ENCODE results near the gene NKX1-1. TPM values are rescaled to one million over a fixed set of nuclear protein-coding genes. Genes with fewer than 3 reads are reported as not detected.

NKX1-1 gene
- total and polyA plus RNA-seq, 4 donors, result not detected

- peaks cover 0 to 43% (median 3%) of the 10 kb centered on the region in 4 donors for H3K36me3 ChIP-seq (ENCODE audit: control insufficient read depth in 4 of 4, insufficient read depth in 4 of 4, low read length in 4 of 4)
- WGBS, 2 donors, result 96 to 98% methylated on average over 15 to 17 of the region's 17 CpGs
- no peak overlapping the region for H3K27ac ChIP-seq (ENCODE audit: low read depth in 1 of 2, low read length in 1 of 2)
- ATAC-seq (ENCODE audit: insufficient read depth, low FRiP score), result no peak
- no peak for DNase-seq
- H3K9me3 ChIP-seq (ENCODE audit: control insufficient read depth in 4 of 4, insufficient read depth in 3 of 4, low read length in 3 of 4), result no peaks in the 10 kb centered on the region
- H3K4me3 ChIP-seq, result no peak overlapping the region
- H3K9ac ChIP-seq (ENCODE audit: insufficient read depth in 1 of 2, low read length in 2 of 2), result no peak overlapping the region
- TF ChIP-seq CTCF (IDR thresholded peaks at IDR 0.05; ENCODE audit: control extremely low read depth, extremely low read depth), result no peak
- H3K4me1 ChIP-seq (ENCODE audit: control insufficient read depth in 5 of 5, insufficient read depth in 5 of 5, low read length in 5 of 5), result peaks cover 0 to 5% (median 0%) of the 10 kb centered on the region in 5 donors
- H3K27me3 ChIP-seq (ENCODE audit: control insufficient read depth in 3 of 3, insufficient read depth in 3 of 3, low read length in 2 of 3), result no peaks in the 10 kb centered on the region
Measured at GRCh38 chr4:1367230-1367935, 38.9 kb downstream of the NKX1-1 start.

GRCh38 chr4:1366371-1367229 lies 39.6 kb downstream of the NKX1-1 start:
- no peak for DNase-seq
- no peak for ATAC-seq (ENCODE audit: insufficient read depth, low FRiP score)

DNA sequence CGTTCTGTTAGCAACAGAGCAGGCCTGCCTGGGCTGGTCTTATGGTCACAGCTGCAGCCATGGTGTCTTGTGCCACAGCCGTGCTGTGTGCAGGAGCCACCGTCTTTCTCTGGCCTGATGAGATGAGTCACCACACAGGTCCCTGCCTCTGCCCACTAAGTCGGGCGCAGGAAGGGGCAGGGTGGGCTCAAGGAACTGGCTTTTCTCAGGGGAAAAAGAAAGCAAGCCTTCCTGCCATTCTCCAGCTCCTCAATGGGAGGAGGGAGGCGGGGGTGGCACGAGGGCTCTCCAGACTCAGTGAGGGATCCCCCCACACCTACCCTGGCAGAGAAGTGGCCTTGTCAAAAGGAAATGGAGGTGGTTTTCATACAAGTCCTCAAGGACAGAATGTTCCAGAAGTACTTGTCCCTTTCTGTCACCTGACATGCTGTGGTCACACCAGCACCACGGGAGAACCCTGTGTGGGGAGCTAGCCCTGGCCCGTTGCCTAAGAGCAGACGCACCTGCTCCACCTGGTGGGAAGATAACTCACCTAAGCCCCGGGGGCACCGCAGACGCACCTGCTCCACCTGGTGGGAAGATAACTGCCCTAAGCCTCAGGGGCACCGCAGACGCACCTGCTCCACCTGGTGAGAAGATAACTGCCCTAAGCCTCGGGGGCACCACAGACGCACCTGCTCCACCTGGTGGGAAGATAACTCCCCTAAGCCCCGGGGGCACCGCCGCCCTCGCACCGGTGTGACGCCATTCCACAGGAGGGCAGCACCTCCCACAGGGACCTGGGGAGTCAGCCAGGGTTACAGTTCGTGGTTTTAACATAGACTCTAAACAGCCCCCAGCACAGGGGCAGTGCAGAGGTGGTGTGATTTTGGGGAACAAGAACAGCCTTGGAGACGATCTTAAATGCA lies 40.7 kb downstream of the NKX1-1 start:
- TF ChIP-seq CTCF (IDR thresholded peaks at IDR 0.05; ENCODE audit: control extremely low read depth, extremely low read depth), result no peak
- no peak overlapping the region for H3K4me3 ChIP-seq
- ATAC-seq (ENCODE audit: insufficient read depth, low FRiP score) (peak; percentile 69), DNase-seq (peak in 1 of 3 donors; percentile 13)
- no peaks in the 10 kb centered on the region for H3K9me3 ChIP-seq (ENCODE audit: control insufficient read depth in 4 of 4, insufficient read depth in 3 of 4, low read length in 3 of 4)
- H3K36me3 ChIP-seq (ENCODE audit: control insufficient read depth in 4 of 4, insufficient read depth in 4 of 4, low read length in 4 of 4), result peaks cover 0 to 44% (median 0%) of the 10 kb centered on the region in 4 donors
- no peak overlapping the region for H3K9ac ChIP-seq (ENCODE audit: insufficient read depth in 1 of 2, low read length in 2 of 2)
- WGBS, 2 donors, result 70 to 84% methylated on average over 25 of the region's 25 CpGs
- peak overlapping the region in 1 of 2 donors; percentile 44 for H3K27ac ChIP-seq (ENCODE audit: low read depth in 1 of 2, low read length in 1 of 2)
- no peaks in the 10 kb centered on the region for H3K27me3 ChIP-seq (ENCODE audit: control insufficient read depth in 3 of 3, insufficient read depth in 3 of 3, low read length in 2 of 3)
- peaks cover 0 to 5% (median 0%) of the 10 kb centered on the region in 5 donors for H3K4me1 ChIP-seq (ENCODE audit: control insufficient read depth in 5 of 5, insufficient read depth in 5 of 5, low read length in 5 of 5)

More at GRCh38 chr4:1366371-1367229, 39.6 kb downstream of the NKX1-1 start:
- Histone ChIP-seq H3K4me3 (no peak overlapping the region), H3K9ac (ENCODE audit: insufficient read depth in 1 of 2, low read length in 2 of 2) (no peak overlapping the region), H3K4me1 (ENCODE audit: control insufficient read depth in 5 of 5, insufficient read depth in 5 of 5, low read length in 5 of 5) (peaks cover 0 to 5% (median 0%) of the 10 kb centered on the region in 5 donors), H3K36me3 (ENCODE audit: control insufficient read depth in 4 of 4, insufficient read depth in 4 of 4, low read length in 4 of 4) (peaks cover 0 to 43% (median 0%) of the 10 kb centered on the region in 4 donors), H3K27me3 (ENCODE audit: control insufficient read depth in 3 of 3, insufficient read depth in 3 of 3, low read length in 2 of 3) (no peaks in the 10 kb centered on the region), H3K27ac (ENCODE audit: low read depth in 1 of 2, low read length in 1 of 2) (no peak overlapping the region), H3K9me3 (ENCODE audit: control insufficient read depth in 4 of 4, insufficient read depth in 3 of 4, low read length in 3 of 4) (no peaks in the 10 kb centered on the region)
- TF ChIP-seq CTCF (IDR thresholded peaks at IDR 0.05; ENCODE audit: control extremely low read depth, extremely low read depth), result no peak
- 95 to 96% methylated on average over 35 of the region's 35 CpGs for WGBS, 2 donors
